NCI-H226 (cell line): ENCODE measurements around the gene CLEC9A.

Experiments
- DNase-seq: peaks from one replicate; pipeline ENCODE4 v3.0.0-alpha.2; 2015

Gene CLEC9A

GRCh38 chr12:10113075-10113474, 82.6 kb downstream of the CLEC9A start:
- DNase-seq = no peak

- no peak for DNase-seq
Measured at GRCh38 chr12:10113920-10114319, 83.4 kb downstream of the CLEC9A start.

GRCh38 chr12:10115311-10115710, 84.8 kb downstream of the CLEC9A start:
- no peak for DNase-seq
